MCF 10A (cell line): ENCODE data around the gene SYT1. TPM values are rescaled to one million over a fixed set of nuclear protein-coding genes. Genes with fewer than 3 reads are reported as not detected.

Source experiments
- BruUV-seq: library from RNA; stranded (reverse); fragments of 400-500 nt; replicated peaks from 2 replicates; lab custom pipeline; 2021; lab: Mats Ljungman, UMichigan
- CTCF ChIA-PET: fragments of 300-600 bp; sonication (Branson Sonifier 250); formaldehyde crosslinking; extraction: SDS; loops from one replicate; lab custom pipeline; 2021; ENCODE audit warnings: antibody characterized with exemption, inconsistent platforms; lab: Yijun Ruan, JAX
- POLR2A ChIA-PET: fragments of 300-600, 350-650 bp; sonication (Branson Sonifier 250); formaldehyde crosslinking; extraction: SDS; loops from one replicate; lab custom pipeline; 2020; ENCODE audit warnings: antibody characterized with exemption, inconsistent platforms; lab: Yijun Ruan, JAX
- DNase-seq: peaks from one replicate; pipeline ENCODE4 v3.0.0-alpha.2; 2018; ENCODE audit not compliant: unreplicated experiment
- H3K27ac Mint-ChIP-seq: one replicate; pipeline ENCODE4 v1.8.0; 2022; ENCODE audit warnings: mild to moderate bottlenecking, low read depth, mixed read lengths; ENCODE audit not compliant: unreplicated experiment
- H3K27me3 Mint-ChIP-seq: one replicate; pipeline ENCODE4 v1.8.0; 2022; ENCODE audit warnings: mixed read lengths; ENCODE audit not compliant: insufficient read depth, unreplicated experiment
- H3K36me3 Mint-ChIP-seq: one replicate; pipeline ENCODE4 v1.8.0; 2022; ENCODE audit warnings: mild to moderate bottlenecking, moderate library complexity, mixed read lengths; ENCODE audit not compliant: insufficient read depth, unreplicated experiment
- H3K4me1 Mint-ChIP-seq: one replicate; pipeline ENCODE4 v1.8.0; 2022; ENCODE audit warnings: mixed read lengths; ENCODE audit not compliant: insufficient read depth, unreplicated experiment
- H3K4me3 Mint-ChIP-seq: one replicate; pipeline ENCODE4 v1.8.0; 2022; ENCODE audit warnings: mild to moderate bottlenecking, moderate library complexity, mixed read lengths; ENCODE audit not compliant: unreplicated experiment
- H3K9me3 Mint-ChIP-seq: one replicate; pipeline ENCODE4 v1.8.0; 2022; ENCODE audit warnings: mixed read lengths; ENCODE audit not compliant: unreplicated experiment
- CTCF ChIP-seq: fragments of 200-600 bp; IDR thresholded peaks from one replicate; pipeline ENCODE4 v1.8.0; 2022; ENCODE audit warnings: antibody characterized with exemption, mild to moderate bottlenecking; ENCODE audit not compliant: unreplicated experiment
- intact Hi-C: fragments of 100-400 bp; cut with micrococcal nuclease; formaldehyde crosslinking; loops from 2 replicates; pipeline ENCODE4 v1.14.1; 2022
- total RNA-seq: library from RNA; stranded (reverse); gene quantifications from 2 replicates; pipeline ENCODE4 v1.2.3, GENCODE V29; 2022

The SYT1 gene
- total RNA-seq, 1 experiment from 2014 or later = 7.4 TPM

DNA sequence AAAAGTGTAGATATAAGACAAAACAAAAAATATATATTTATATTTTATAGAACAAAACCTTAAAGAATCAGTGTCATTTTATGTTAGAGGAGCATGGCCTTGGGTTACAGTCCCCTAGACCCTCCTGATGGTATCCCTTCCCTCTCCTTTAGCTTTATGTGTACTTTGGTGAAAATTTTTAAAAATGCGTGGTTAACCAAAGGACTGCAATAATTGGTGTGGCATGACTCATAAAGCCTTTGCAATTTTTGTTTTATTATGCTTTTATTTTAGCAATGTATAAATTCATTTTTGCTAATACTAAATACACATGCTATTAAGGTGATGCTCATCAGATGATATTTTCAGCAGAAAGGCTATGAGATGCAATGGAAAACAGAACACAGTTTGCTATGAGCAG, 264.4 kb downstream of the SYT1 start:
- POLR2A ChIA-PET = no interaction called here
- intact Hi-C loops = no loop called here
- no TSS peak for BruUV-seq
- no peak for TF ChIP-seq CTCF
- Mint-ChIP-seq H3K27ac (no peak overlapping the region), H3K4me3 (no peak overlapping the region), H3K36me3 (no peaks in the 10 kb centered on the region), H3K27me3 (no peaks in the 10 kb centered on the region), H3K9me3 (no peaks in the 10 kb centered on the region), H3K4me1 (peaks cover 25% of the 10 kb centered on the region)
- CTCF ChIA-PET = interaction anchor here (1.0 kb wide), 1 partner anchor 9 kb away, joined by 3 read pairs; no protein-coding TSS in a partner anchor
- DNase-seq = no peak

GRCh38 chr12:79138872-79139271, 274.3 kb downstream of the SYT1 start:
- no peak overlapping the region for H3K4me3 Mint-ChIP-seq
- intact Hi-C loops = no loop called here
- no peaks in the 10 kb centered on the region for H3K36me3 Mint-ChIP-seq
- ChIA-PET POLR2A (no interaction called here), CTCF (interaction anchor here (0.7 kb wide), 1 partner anchor 275 kb away, joined by 3 read pairs; no protein-coding TSS in a partner anchor)
- H3K4me1 Mint-ChIP-seq = no peaks in the 10 kb centered on the region
- no peak for DNase-seq
- H3K27me3 Mint-ChIP-seq = no peaks in the 10 kb centered on the region
- TF ChIP-seq CTCF = no peak
- no peak overlapping the region for H3K27ac Mint-ChIP-seq
- BruUV-seq = no TSS peak
- H3K9me3 Mint-ChIP-seq = no peaks in the 10 kb centered on the region

DNA sequence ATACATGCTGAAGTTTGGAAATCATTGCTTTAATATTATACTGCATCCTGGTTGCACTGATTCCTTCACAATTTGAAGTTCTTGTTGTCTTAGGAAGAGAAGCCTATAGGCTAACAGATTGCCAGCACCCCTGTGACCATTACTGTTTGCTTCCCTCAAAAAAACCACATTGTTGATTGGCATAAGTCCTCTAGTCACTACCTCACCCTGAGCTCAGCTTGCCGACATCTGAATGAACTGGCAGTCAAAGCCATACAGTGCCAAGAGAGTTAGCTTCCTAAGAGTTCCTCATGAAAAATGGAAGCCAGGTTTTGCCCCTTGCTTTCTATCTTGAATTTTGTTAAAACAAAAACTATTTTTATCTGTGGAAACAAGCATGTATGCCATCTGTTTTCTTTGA, 276.1 kb downstream of the SYT1 start:
- Mint-ChIP-seq H3K9me3 (no peaks in the 10 kb centered on the region), H3K36me3 (no peaks in the 10 kb centered on the region), H3K4me1 (no peaks in the 10 kb centered on the region), H3K27ac (no peak overlapping the region), H3K27me3 (no peaks in the 10 kb centered on the region), H3K4me3 (no peak overlapping the region)
- intact Hi-C loops = no loop called here
- DNase-seq = no peak
- BruUV-seq = no TSS peak
- no peak for TF ChIP-seq CTCF
- ChIA-PET CTCF (interaction anchor here (0.6 to 1.0 kb wide), 3 partner anchors 21 to 499 kb away, joined by 3 to 4 read pairs (median 4); no protein-coding TSS in a partner anchor), POLR2A (interaction anchor here (0.6 kb wide), 1 partner anchor 543 kb away, joined by 4 read pairs; no protein-coding TSS in a partner anchor)

DNA sequence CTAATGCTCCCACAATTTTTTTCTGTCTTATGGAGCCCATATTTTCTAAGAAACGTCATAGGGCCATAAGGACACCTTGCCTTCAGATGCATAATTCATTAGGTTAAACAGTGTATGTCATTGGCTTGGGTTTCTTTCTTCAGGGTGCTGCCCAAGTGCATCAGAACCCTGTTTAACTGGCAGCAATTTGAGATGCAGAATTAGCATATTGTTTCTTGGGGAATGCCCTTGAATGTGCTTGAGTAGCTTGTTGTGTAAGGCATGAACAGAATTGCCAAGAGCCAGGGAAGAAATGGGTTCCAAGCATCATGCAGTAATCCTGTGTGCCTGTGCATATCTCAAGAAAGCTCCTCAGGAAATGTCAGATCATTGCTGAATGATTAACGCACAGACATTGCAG, 277.2 kb downstream of the SYT1 start:
- H3K4me1 Mint-ChIP-seq = no peaks in the 10 kb centered on the region
- CTCF ChIA-PET = no interaction called here
- no peaks in the 10 kb centered on the region for H3K36me3 Mint-ChIP-seq
- no peak overlapping the region for H3K4me3 Mint-ChIP-seq
- H3K9me3 Mint-ChIP-seq = no peaks in the 10 kb centered on the region
- intact Hi-C loops = no loop called here
- POLR2A ChIA-PET = no interaction called here
- DNase-seq = no peak
- no TSS peak for BruUV-seq
- TF ChIP-seq CTCF = no peak
- H3K27me3 Mint-ChIP-seq = no peaks in the 10 kb centered on the region
- no peak overlapping the region for H3K27ac Mint-ChIP-seq
